ENCODE results near the gene PEX16.

DNA sequence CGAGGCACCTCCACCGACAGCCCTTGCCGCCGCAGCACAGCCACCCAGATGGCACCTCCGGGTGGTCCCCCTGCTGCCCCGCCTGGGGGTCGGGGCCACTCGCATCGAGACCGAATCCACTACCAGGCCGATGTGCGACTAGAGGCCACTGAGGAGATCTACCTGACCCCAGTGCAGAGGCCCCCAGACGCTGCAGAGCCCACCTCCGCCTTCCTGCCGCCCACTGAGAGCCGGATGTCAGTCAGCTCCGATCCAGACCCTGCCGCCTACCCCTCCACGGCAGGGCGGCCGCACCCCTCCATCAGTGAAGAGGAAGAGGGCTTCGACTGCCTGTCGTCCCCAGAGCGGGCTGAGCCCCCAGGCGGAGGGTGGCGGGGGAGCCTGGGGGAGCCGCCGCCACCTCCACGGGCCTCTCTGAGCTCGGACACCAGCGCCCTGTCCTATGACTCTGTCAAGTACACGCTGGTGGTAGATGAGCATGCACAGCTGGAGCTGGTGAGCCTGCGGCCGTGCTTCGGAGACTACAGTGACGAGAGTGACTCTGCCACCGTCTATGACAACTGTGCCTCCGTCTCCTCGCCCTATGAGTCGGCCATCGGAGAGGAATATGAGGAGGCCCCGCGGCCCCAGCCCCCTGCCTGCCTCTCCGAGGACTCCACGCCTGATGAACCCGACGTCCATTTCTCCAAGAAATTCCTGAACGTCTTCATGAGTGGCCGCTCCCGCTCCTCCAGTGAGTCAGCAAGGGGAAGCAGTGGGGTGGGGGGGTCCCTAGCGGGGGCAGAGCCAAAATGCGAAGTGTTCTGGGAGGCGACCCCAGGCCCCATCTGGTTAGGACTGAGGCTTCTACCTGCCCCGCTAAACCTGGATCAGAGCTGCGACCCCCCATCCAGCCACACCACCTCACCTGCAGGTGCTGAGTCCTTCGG is 15.0 kb downstream of the PEX16 start:
- TF ChIP-seq, protein P1, sequence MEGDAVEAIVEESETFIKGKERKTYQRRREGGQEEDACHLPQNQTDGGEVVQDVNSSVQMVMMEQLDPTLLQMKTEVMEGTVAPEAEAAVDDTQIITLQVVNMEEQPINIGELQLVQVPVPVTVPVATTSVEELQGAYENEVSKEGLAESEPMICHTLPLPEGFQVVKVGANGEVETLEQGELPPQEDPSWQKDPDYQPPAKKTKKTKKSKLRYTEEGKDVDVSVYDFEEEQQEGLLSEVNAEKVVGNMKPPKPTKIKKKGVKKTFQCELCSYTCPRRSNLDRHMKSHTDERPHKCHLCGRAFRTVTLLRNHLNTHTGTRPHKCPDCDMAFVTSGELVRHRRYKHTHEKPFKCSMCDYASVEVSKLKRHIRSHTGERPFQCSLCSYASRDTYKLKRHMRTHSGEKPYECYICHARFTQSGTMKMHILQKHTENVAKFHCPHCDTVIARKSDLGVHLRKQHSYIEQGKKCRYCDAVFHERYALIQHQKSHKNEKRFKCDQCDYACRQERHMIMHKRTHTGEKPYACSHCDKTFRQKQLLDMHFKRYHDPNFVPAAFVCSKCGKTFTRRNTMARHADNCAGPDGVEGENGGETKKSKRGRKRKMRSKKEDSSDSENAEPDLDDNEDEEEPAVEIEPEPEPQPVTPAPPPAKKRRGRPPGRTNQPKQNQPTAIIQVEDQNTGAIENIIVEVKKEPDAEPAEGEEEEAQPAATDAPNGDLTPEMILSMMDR (IDR thresholded peaks at IDR 0.05) = no peak
- no peak for TF ChIP-seq POLR2AphosphoS5 (IDR thresholded peaks at IDR 0.05)
- no peak for TF ChIP-seq POLR2A (IDR thresholded peaks at IDR 0.05)
- no peak for TF ChIP-seq EP300 (IDR thresholded peaks at IDR 0.05)
